Measurements from ENCODE around the gene AMDHD1. TPM values are rescaled to one million over a fixed set of nuclear protein-coding genes. Genes with fewer than 3 reads are reported as not detected.

AMDHD1 gene
- total and polyA plus RNA-seq, 10 of the 15 experiments (the other 5 are each of a cell fraction or from before 2014, with no cell fraction given) = 0.04 to 0.28 (median 0.13) TPM; not detected in 4

DNA sequence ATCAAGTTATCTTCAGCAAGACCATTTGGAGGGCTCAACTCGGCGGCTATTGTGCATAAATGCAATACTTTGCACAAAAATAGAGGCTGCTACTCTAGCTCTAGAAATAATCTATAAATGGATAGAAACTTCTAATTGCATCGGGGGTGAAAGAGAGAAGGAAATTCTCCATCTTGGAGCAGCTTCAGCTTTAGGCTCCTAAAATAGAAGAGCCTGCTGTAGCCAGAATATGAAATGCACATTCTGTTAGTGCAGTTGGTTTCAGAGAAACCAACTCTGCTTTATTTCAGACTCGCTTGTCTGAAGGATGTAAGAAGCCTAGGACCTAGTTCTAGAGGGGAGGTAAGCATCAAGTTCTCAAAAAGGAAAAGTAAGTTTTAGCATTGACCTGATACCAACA lies 46.3 kb upstream of the AMDHD1 start:
- Histone ChIP-seq H3K36me3 (ENCODE audit: control insufficient read depth in 2 of 2, insufficient read depth in 2 of 2, low read length in 1 of 2) (no peaks in the 10 kb centered on the region), H3K4me3 (no peak overlapping the region), H3K4me2 (ENCODE audit: control insufficient read depth, insufficient read depth) (no peak overlapping the region), H3K27me3 (replicated peaks in 1 of 2; ENCODE audit: control insufficient read depth in 2 of 2, insufficient read depth in 2 of 2, low read length in 1 of 2) (no peaks in the 10 kb centered on the region; a peak in 1 of 4 replicates), H3K9me3 (replicated peaks; ENCODE audit: control insufficient read depth, insufficient read depth, low read length) (no peaks in the 10 kb centered on the region), H2AFZ (ENCODE audit: control insufficient read depth, low read depth, low read length) (no peak overlapping the region), H3K27ac (ENCODE audit: control insufficient read depth, insufficient read depth) (no peak overlapping the region), H4K20me1 (ENCODE audit: control insufficient read depth, insufficient read depth) (no peaks in the 10 kb centered on the region), H3K9ac (ENCODE audit: control insufficient read depth, insufficient read depth, low read length) (no peak overlapping the region), H3K4me1 (ENCODE audit: control insufficient read depth, insufficient read depth, low read length) (no peaks in the 10 kb centered on the region), H3K79me2 (ENCODE audit: control insufficient read depth, insufficient read depth, low read length) (no peaks in the 10 kb centered on the region)
- FAIRE-seq (no peak), DNase-seq (ENCODE audit: low read depth, low spot score) (no peak), ATAC-seq (no peak)
- SMC1A ChIA-PET (ENCODE audit: uncharacterized antibody, unreplicated experiment) = no interaction called here
- 48% methylated on average over 4 of the region's 4 CpGs for WGBS (ENCODE audit: insufficient coverage, insufficient replicate concordance, low lambda C conversion rate, missing lambda C conversion rate)
- in situ Hi-C loops (cut with MboI) (no loop called here), intact Hi-C loops (cut with micrococcal nuclease; ENCODE audit: unreplicated experiment) (no loop called here)
- POLR2A ChIA-PET = interaction anchor here (0.6 kb wide), 1 partner anchor 625 kb away, joined by 5 read pairs; no protein-coding TSS in a partner anchor
- CTCF ChIA-PET = interaction anchor here (0.9 kb wide), 1 partner anchor 36 kb away, joined by 3 read pairs; no protein-coding TSS in a partner anchor
- no TSS peak for BruUV-seq (replicated peaks)
- RAD21 ChIA-PET (ENCODE audit: unreplicated experiment) = no interaction called here
- no peak for TF ChIP-seq TCF12 (IDR thresholded peaks at IDR 0.05; ENCODE audit: low read depth, low read length)
- no peak for TF ChIP-seq CBX3 (IDR thresholded peaks at IDR 0.05; ENCODE audit: borderline replicate concordance, low read depth)
- TF ChIP-seq, protein P1, sequence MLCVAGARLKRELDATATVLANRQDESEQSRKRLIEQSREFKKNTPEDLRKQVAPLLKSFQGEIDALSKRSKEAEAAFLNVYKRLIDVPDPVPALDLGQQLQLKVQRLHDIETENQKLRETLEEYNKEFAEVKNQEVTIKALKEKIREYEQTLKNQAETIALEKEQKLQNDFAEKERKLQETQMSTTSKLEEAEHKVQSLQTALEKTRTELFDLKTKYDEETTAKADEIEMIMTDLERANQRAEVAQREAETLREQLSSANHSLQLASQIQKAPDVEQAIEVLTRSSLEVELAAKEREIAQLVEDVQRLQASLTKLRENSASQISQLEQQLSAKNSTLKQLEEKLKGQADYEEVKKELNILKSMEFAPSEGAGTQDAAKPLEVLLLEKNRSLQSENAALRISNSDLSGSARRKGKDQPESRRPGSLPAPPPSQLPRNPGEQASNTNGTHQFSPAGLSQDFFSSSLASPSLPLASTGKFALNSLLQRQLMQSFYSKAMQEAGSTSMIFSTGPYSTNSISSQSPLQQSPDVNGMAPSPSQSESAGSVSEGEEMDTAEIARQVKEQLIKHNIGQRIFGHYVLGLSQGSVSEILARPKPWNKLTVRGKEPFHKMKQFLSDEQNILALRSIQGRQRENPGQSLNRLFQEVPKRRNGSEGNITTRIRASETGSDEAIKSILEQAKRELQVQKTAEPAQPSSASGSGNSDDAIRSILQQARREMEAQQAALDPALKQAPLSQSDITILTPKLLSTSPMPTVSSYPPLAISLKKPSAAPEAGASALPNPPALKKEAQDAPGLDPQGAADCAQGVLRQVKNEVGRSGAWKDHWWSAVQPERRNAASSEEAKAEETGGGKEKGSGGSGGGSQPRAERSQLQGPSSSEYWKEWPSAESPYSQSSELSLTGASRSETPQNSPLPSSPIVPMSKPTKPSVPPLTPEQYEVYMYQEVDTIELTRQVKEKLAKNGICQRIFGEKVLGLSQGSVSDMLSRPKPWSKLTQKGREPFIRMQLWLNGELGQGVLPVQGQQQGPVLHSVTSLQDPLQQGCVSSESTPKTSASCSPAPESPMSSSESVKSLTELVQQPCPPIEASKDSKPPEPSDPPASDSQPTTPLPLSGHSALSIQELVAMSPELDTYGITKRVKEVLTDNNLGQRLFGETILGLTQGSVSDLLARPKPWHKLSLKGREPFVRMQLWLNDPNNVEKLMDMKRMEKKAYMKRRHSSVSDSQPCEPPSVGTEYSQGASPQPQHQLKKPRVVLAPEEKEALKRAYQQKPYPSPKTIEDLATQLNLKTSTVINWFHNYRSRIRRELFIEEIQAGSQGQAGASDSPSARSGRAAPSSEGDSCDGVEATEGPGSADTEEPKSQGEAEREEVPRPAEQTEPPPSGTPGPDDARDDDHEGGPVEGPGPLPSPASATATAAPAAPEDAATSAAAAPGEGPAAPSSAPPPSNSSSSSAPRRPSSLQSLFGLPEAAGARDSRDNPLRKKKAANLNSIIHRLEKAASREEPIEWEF (IDR thresholded peaks at IDR 0.05; ENCODE audit: insufficient replicate concordance, low read depth, low read length) = no peak
- no peak for TF ChIP-seq NR2C1 (IDR thresholded peaks at IDR 0.05)
- TF ChIP-seq, protein P2, sequence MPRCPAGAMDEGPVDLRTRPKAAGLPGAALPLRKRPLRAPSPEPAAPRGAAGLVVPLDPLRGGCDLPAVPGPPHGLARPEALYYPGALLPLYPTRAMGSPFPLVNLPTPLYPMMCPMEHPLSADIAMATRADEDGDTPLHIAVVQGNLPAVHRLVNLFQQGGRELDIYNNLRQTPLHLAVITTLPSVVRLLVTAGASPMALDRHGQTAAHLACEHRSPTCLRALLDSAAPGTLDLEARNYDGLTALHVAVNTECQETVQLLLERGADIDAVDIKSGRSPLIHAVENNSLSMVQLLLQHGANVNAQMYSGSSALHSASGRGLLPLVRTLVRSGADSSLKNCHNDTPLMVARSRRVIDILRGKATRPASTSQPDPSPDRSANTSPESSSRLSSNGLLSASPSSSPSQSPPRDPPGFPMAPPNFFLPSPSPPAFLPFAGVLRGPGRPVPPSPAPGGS (IDR thresholded peaks at IDR 0.05; ENCODE audit: borderline replicate concordance, insufficient read depth, low read depth, low read length, poor library complexity, severe bottlenecking) = no peak
- TF ChIP-seq HCFC1 (IDR thresholded peaks at IDR 0.05; ENCODE audit: low read length) = no peak
- TF ChIP-seq CHD2 (IDR thresholded peaks at IDR 0.05; ENCODE audit: borderline replicate concordance, low read depth, low read length) = no peak
- no peak for TF ChIP-seq TBL1XR1 (IDR thresholded peaks at IDR 0.05; ENCODE audit: low read depth, low read length)
- no peak for TF ChIP-seq MEF2B (IDR thresholded peaks at IDR 0.05; ENCODE audit: partially characterized antibody, poor library complexity, severe bottlenecking)
- TF ChIP-seq RAD21 (IDR thresholded peaks at IDR 0.05; ENCODE audit: insufficient read depth, low read depth, low read length) = no peak
- TF ChIP-seq, protein P3, sequence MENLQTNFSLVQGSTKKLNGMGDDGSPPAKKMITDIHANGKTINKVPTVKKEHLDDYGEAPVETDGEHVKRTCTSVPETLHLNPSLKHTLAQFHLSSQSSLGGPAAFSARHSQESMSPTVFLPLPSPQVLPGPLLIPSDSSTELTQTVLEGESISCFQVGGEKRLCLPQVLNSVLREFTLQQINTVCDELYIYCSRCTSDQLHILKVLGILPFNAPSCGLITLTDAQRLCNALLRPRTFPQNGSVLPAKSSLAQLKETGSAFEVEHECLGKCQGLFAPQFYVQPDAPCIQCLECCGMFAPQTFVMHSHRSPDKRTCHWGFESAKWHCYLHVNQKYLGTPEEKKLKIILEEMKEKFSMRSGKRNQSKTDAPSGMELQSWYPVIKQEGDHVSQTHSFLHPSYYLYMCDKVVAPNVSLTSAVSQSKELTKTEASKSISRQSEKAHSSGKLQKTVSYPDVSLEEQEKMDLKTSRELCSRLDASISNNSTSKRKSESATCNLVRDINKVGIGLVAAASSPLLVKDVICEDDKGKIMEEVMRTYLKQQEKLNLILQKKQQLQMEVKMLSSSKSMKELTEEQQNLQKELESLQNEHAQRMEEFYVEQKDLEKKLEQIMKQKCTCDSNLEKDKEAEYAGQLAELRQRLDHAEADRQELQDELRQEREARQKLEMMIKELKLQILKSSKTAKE (IDR thresholded peaks at IDR 0.05; ENCODE audit: low read depth, poor library complexity, severe bottlenecking) = no peak
- TF ChIP-seq TAF1 (IDR thresholded peaks at IDR 0.05; ENCODE audit: borderline replicate concordance, low read depth, low read length) = no peak
- TF ChIP-seq, protein P4, sequence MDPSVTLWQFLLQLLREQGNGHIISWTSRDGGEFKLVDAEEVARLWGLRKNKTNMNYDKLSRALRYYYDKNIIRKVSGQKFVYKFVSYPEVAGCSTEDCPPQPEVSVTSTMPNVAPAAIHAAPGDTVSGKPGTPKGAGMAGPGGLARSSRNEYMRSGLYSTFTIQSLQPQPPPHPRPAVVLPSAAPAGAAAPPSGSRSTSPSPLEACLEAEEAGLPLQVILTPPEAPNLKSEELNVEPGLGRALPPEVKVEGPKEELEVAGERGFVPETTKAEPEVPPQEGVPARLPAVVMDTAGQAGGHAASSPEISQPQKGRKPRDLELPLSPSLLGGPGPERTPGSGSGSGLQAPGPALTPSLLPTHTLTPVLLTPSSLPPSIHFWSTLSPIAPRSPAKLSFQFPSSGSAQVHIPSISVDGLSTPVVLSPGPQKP (IDR thresholded peaks at IDR 0.05; ENCODE audit: low read depth, low read length) = no peak

All from GM12878 (cell line).